ENCODE data around the gene HOXB8. TPM values are rescaled to one million over a fixed set of nuclear protein-coding genes. Genes with fewer than 3 reads are reported as not detected.

The HOXB8 gene
- total and polyA plus RNA-seq, 2 donors: 0.85 to 1.2 TPM

DNA sequence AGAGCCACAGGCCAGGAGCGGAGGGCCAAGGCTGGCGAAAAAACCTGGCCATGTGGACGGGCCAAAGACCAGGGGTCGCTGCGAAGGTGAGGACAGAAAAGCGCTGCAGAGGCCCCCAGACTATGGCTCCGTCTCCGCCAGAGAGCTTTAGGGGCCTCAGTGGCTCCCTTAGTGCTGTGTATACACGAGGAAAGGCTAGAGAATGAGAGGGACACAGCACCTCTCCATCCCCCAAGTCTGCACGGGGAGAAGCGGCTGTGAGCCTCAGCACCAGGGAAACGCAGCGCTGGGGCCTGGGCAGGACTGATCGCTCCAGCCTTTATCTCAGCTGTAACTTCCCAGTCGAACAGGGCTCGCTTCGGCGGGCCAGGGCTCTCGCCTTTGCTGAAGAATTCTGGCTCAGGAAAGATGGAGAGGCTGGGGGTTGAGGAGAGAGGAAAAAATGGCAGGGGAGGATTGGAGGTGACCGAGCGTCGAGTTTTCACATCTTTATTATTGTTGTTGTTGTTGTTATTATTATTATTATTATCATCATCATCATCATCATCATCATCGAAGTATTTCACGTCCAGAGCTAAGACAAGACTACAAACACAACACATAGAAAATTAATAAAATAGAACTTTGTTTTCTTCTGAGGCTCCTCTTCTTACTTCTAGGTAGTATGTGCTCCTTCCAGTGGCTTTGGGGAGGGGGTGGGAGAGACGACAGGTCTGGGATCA is 19.7 kb downstream of the HOXB8 start:
- no peaks in the 10 kb centered on the region for H3K4me1 ChIP-seq (ENCODE audit: insufficient read depth)
- no peak for DNase-seq (ENCODE audit: extremely low spot score)
- 44% methylated on average over 25 of the region's 25 CpGs for WGBS
- H3K36me3 ChIP-seq (ENCODE audit: insufficient read depth): no peaks in the 10 kb centered on the region
- H3K4me3 ChIP-seq (ENCODE audit: low read depth, low read length): no peak overlapping the region
- H3K27ac ChIP-seq (ENCODE audit: low read depth): no peak overlapping the region

DNA sequence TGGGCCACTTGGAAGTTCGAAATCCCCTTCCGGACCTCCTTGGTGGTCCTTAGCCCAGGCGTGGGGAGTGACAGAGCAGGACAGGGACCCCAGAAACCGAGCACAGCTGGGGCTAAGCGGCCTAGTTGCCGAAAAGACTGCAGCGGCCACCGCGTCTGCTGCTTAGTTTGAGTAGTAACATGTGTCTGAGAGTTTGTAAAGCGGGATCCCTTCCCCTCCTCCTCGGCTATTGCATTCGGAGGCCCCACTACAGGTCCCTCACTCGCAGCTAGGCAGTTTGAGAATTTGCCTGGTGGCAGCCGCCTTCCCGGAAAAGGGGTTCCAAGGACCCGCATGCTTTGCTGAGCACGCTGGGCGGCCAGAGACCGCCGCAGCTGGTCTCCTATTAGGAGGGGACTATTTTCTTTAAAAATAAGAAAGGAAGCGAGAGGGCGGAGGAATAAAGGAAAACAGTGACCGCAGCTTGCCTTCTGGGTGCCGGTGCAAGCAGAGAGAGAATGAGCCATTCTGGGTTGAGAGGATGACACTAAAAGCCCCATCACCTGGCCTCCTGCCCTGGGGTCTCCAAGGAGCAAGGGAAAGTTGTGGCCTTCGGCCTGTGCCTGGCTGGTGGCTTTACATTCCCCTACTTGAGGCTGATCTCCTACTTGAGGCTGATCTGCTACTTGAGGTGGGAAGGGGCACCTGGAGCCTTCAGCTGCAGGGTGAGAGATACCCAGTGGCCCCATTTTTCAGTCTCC is 20.4 kb downstream of the HOXB8 start:
- no peaks in the 10 kb centered on the region for H3K4me1 ChIP-seq (ENCODE audit: insufficient read depth)

DNA sequence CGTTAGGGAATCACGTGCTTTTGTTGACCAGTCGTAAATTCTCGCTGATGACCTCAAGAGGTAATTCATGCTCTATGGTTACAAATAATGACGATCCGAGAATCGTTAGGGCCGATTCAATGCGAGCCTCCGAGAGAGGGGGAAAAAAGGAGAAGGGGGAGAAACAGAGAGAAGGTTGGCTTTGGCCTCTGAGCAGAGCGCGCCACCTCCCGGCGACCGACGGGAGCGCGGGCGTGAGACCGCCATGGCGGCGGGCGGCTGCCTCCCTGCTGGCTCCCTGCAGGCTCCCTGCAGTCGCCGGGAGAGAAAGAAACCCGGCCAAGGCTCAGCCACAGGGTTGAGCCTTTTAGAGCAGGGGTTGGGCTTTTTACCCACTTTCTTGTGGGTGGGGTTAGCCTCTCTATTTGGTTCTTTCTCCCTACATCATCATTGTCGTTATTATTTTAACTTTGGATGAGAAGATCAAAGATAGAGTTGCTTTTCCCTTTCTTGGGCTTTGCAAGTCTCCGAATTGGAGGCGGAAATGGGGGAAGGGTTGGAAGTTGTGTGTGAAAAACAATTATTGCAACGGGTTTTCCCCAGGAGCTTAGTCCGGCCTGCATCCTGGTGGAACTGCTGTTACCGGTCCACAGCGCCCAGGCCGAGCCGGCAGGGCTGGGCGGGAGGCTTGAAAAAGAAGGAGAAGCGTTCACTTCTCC is 21.1 kb downstream of the HOXB8 start:
- Histone ChIP-seq H3K4me1 (ENCODE audit: insufficient read depth) (no peaks in the 10 kb centered on the region), H3K4me3 (ENCODE audit: low read depth, low read length) (no peak overlapping the region), H3K36me3 (ENCODE audit: insufficient read depth) (no peaks in the 10 kb centered on the region), H3K27ac (ENCODE audit: low read depth) (no peak overlapping the region)
- DNase-seq (ENCODE audit: extremely low spot score): no peak
- WGBS: 13% methylated on average over 37 of the region's 37 CpGs

More for the DNA sequence above, 20.4 kb downstream of the HOXB8 start:
- Histone ChIP-seq H3K36me3 (ENCODE audit: insufficient read depth) (no peaks in the 10 kb centered on the region), H3K27ac (ENCODE audit: low read depth) (no peak overlapping the region), H3K4me3 (ENCODE audit: low read depth, low read length) (no peak overlapping the region)
- WGBS: 43% methylated on average over 25 of the region's 25 CpGs
- no peak for DNase-seq (ENCODE audit: extremely low spot score)

DNA sequence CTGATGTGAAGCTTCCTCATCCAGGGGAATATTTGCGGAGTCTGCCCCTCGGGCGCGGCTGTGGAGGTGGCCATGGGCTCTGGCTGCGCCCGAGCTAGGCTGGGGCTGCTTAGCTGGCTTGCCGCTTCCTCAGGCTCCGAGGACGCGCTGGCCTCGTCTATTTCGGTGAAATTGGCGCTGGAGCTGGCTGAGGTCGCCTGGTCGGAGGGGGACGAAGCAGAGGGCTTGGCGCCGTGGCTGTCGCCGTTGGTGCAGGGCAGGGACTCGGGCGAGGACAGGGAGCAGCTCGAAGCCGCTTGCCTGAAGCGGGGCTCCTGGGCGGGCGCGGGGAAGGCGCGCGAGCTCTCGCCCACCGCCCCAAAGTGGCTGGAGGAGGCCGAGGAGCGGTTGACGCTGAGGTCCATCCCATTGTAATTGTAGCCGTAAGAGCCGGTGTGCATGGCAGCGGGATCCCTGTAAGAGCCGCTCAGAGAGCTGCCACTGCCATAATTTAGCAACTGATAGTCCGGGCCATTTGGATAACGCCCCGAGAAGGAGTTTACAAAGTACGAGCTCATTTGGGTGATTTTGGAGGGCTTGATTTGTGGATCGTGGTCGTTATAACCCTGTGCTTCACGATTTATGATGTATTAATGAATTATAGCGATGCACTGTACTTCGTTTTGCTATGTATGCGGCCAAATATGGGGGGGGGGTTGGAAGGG is 21.8 kb downstream of the HOXB8 start, which contains the start of gene HOXB5:
HOXB5 (minus strand) TSS at position 654 of the 704 bp plus-strand sequence; CDS start at position 557, 97 bp downstream.
- Histone ChIP-seq H3K27ac (ENCODE audit: low read depth) (no peak within 1 kb of the TSS), H3K4me1 (ENCODE audit: insufficient read depth) (no peaks in the 10 kb centered on the region), H3K36me3 (ENCODE audit: insufficient read depth) (no peaks in the 10 kb centered on the region), H3K4me3 (ENCODE audit: low read depth, low read length) (no peak within 1 kb of the TSS)
- WGBS: 9% methylated on average over 50 of the region's 50 CpGs
- DNase-seq (ENCODE audit: extremely low spot score): no peak

DNA sequence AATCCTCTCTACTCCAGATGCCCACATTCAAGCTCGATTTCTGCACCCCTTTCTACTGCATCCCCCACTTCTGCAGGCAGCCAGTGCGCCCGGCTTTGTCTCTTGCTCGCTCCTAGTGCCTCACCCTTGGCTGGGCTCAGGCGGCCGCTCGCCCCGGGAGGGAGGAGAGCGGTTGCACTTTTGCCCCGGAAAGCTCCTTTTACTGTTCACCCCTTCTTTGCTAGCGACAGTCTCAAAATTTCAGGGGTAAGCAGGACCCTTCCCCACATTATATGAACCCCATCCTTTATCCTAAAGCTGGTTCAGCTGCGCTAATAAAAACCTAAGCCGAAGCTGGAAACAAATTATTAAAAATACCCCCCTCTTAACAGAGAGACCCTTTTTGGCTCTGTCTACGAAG is 22.5 kb downstream of the HOXB8 start:
- H3K27ac ChIP-seq (ENCODE audit: low read depth): no peak overlapping the region
- H3K36me3 ChIP-seq (ENCODE audit: insufficient read depth): no peaks in the 10 kb centered on the region
- H3K4me3 ChIP-seq (ENCODE audit: low read depth, low read length): no peak overlapping the region
- DNase-seq (ENCODE audit: extremely low spot score): no peak
- no peaks in the 10 kb centered on the region for H3K4me1 ChIP-seq (ENCODE audit: insufficient read depth)
- 18% methylated on average over 14 of the region's 14 CpGs for WGBS

DNA sequence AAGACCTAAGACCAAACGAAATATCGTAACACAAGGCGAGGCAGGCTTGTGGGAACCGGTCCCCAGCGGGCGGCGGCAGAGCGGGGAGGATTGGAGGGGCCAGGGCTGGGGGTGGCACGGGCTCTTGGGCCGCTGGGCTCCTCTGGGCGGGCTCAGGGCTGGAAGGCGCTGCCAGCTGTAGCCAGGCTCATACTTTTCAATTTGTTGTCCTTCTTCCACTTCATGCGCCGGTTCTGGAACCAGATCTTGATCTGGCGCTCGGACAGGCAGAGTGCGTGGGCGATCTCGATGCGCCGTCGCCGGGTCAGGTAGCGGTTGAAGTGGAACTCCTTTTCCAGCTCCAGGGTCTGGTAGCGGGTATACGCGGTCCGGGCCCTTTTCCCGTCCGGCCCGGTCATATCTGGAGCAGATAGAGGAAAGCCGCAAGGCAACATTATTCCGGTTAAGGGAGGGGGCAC is 23.0 kb downstream of the HOXB8 start:
- DNase-seq (ENCODE audit: extremely low spot score): no peak
- Histone ChIP-seq H3K4me3 (ENCODE audit: low read depth, low read length) (no peak overlapping the region), H3K4me1 (ENCODE audit: insufficient read depth) (no peaks in the 10 kb centered on the region), H3K27ac (ENCODE audit: low read depth) (no peak overlapping the region), H3K36me3 (ENCODE audit: insufficient read depth) (no peaks in the 10 kb centered on the region)
- WGBS: 32% methylated on average over 33 of the region's 33 CpGs

DNA sequence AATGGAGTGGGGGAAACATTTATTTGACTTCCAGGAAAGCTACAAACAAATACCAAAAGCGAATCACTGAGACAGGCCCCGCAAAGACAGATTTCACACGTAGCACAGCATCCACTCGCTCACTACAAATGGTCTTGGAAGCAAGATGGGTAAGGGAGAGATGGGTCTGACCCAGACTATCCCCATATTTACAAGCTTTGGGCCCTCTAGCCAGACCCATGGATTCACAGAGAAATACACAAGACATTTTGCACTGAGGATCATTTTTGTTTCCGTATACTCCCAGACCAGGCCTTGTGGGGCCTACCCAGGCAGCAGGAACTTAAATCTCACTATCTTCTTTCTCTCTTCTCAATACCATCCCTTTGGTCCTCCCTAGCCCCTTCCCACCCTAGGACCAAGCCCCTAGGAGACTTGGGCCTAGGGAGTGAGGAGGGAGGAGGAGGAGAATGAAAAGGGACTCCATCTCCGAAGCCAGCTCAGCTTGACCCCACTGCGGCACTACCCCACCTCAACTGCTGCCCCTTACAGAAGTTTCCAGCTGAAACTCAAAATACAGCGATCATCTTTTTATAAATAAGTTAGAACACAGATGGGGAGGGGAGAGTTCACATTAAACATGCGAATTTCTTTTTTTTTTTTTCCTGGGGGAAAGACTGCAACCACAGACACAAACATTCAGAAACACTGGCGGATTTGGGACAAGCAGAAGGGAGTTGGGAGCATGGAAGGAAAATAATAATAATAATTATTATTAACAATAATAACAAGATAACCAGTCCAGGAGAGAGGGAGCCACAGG is 23.6 kb downstream of the HOXB8 start:
- Histone ChIP-seq H3K4me3 (ENCODE audit: low read depth, low read length) (no peak overlapping the region), H3K27ac (ENCODE audit: low read depth) (no peak overlapping the region), H3K36me3 (ENCODE audit: insufficient read depth) (no peaks in the 10 kb centered on the region), H3K4me1 (ENCODE audit: insufficient read depth) (no peaks in the 10 kb centered on the region)
- DNase-seq (ENCODE audit: extremely low spot score): no peak
- WGBS: 89% methylated on average over 10 of the region's 10 CpGs

DNA sequence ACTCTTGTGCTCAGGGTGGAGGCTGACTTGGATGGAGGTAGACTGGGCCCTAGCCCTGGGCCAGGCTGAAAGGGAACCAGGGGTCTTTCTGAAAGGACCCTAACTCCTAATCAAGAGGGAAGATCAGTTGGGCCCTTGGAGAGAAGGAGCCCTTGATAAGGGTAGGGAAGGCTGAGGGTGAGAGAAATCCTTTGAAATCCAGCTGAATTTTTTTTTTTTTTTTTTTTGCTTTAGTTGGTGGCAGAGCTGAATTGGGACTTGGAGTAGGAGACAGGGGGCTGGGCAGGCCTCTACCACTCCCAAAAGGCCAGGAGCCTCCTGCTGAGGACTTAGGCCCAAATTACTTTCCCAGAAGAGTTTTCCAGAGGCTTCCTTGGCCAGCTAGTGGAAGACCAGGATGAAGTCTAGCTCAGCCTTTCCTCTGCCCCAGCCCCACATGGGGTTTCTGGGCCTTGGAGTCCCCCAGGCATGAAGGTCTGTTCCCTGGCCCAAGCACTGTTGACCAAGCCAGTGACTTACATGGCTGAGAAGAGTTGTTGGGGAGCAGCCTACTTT is 24.4 kb downstream of the HOXB8 start:
- Histone ChIP-seq H3K4me3 (ENCODE audit: low read depth, low read length) (no peak overlapping the region), H3K36me3 (ENCODE audit: insufficient read depth) (no peaks in the 10 kb centered on the region), H3K4me1 (ENCODE audit: insufficient read depth) (no peaks in the 10 kb centered on the region), H3K27ac (ENCODE audit: low read depth) (no peak overlapping the region)
- DNase-seq (ENCODE audit: extremely low spot score): no peak

DNA sequence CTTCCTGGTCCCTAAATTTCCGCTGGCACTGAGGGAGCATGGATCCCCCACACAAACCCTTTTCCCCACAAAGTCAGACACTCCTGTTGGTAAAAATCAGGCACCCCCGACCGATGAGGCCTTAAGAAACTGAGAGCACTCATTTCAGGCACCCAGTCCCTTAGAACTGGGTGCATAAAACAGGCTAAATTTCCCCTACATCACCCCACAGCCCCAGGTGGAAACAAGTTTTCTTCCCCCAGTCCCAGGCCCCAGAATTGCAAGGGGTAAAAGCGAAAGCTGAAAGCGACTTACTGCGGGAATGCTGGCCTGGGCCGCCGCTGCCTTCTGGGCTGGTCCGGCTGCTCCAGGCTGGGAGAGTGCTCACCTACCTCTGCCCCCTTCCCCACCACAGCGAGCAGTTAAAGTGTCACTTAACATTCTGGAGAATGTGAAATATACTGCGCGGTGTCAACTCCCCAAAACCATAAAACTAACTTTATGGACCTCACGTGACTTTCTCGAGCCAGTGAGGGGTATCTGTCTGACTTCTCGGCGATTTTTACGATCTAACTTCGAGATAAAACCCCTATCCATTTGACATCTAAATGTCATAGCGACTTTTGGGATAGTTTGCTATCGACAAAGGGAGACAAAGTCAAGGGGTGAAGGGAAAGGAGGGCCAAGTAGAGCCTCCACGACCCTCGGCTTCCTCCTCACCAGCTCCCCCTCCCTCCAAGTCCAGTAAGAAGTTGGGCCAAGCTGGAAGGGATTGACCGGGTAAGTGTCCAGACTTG is 25.1 kb downstream of the HOXB8 start, which contains the start of gene HOXB3:
HOXB3 (minus strand) TSS at position 411 of the 776 bp plus-strand sequence. CDS start 37,767 bp downstream, outside the sequence.
- no peak within 1 kb of the TSS for H3K4me3 ChIP-seq (ENCODE audit: low read depth, low read length)
- no peaks in the 10 kb centered on the region for H3K4me1 ChIP-seq (ENCODE audit: insufficient read depth)
- H3K27ac ChIP-seq (ENCODE audit: low read depth): no peak within 1 kb of the TSS
- WGBS: 48% methylated on average over 23 of the region's 23 CpGs
- no peak for DNase-seq (ENCODE audit: extremely low spot score)
- no peaks in the 10 kb centered on the region for H3K36me3 ChIP-seq (ENCODE audit: insufficient read depth)

DNA sequence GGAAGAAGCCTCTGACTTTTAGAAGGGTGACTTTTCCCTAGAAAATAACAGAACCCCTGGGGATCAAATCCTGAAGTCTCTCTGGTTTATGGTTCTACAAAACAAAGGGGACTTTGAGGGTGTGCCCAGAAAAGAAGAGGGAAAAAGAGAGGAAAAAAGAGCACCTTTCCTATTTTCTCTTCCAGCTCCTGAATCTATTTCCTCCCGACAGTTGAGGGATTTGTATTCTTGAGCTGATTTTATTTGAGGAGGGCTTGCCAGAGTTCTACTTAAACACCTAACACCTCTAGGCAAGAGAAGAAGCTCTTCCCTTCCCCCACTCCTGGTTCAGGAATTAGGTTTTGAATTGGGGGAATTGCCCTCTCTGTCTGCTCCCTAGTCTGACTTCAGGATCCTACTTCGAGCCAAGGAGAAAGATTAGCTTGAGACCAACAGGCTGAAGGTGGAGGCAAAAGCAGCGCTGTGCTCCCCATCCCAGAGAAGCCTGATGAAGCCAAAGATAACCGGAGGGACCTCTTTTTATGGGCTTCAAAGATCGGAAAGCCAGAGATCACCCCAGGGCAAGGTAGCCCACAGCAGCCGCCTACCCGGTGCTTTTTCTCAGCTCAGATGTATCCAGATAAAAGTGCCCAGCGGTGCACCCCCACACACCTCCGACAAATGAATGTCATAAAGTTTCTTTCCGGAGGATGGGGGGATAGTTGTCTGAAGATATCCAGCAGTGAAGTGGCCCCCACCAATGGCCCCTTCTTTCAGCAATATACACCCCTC is 25.8 kb downstream of the HOXB8 start:
- Histone ChIP-seq H3K4me1 (ENCODE audit: insufficient read depth) (no peaks in the 10 kb centered on the region), H3K4me3 (ENCODE audit: low read depth, low read length) (no peak overlapping the region), H3K36me3 (ENCODE audit: insufficient read depth) (no peaks in the 10 kb centered on the region), H3K27ac (ENCODE audit: low read depth) (no peak overlapping the region)
- DNase-seq (ENCODE audit: extremely low spot score): no peak
- WGBS: 29% methylated on average over 10 of the region's 10 CpGs

DNA sequence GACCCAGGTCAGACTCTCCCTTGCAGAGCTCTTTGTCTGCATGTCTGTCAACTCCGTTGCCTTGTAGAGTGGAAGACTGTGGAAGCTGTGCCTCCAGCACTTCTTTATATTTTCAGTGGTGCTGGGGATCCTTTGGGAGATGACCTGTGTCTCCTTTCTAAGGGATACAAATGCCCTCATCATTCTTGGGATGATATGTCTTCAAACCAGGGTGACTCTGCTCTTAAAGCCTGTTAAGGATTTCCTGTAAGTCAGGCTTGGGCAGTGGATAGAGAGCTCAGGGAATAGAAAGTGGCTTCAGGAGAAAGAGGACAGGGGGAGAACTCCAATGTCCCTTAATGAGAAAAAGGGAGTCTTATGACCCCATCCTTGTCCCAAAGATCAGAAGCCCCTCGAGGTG is 26.6 kb downstream of the HOXB8 start:
- H3K27ac ChIP-seq (ENCODE audit: low read depth): no peak overlapping the region
- no peaks in the 10 kb centered on the region for H3K36me3 ChIP-seq (ENCODE audit: insufficient read depth)
- no peak overlapping the region for H3K4me3 ChIP-seq (ENCODE audit: low read depth, low read length)
- 32% methylated on average over 2 of the region's 2 CpGs for WGBS
- no peak for DNase-seq (ENCODE audit: extremely low spot score)
- H3K4me1 ChIP-seq (ENCODE audit: insufficient read depth): no peaks in the 10 kb centered on the region
